H9 (cell line): ENCODE data around the gene LINS1. TPM values are rescaled to one million over a fixed set of nuclear protein-coding genes. Genes with fewer than 3 reads are reported as not detected.

Experiments
- DNase-seq: peaks from one replicate; pipeline ENCODE4 v3.0.0-alpha.2; 2017
- H2AFZ ChIP-seq: one replicate; pipeline ENCODE4 v1.6.1; 2013; ENCODE audit warnings: mild to moderate bottlenecking, low read length, control low read depth, moderate library complexity
- H2AK5ac ChIP-seq: 2 replicates; pipeline ENCODE4 v1.6.1; 2013; ENCODE audit warnings: low read length, control low read depth, mixed read lengths; ENCODE audit not compliant: insufficient read length
- H2BK120ac ChIP-seq: one replicate; pipeline ENCODE4 v1.6.1; 2013; ENCODE audit warnings: low read depth, mild to moderate bottlenecking, low read length, control low read depth, inconsistent platforms; ENCODE audit not compliant: poor library complexity, severe bottlenecking
- H2BK12ac ChIP-seq: 2 replicates; pipeline ENCODE4 v1.6.1; 2013; ENCODE audit warnings: low read length, control low read depth, mixed read lengths, low read depth; ENCODE audit not compliant: insufficient read length
- H2BK15ac ChIP-seq: 2 replicates; pipeline ENCODE4 v1.6.1; 2013; ENCODE audit warnings: low read depth, low read length, control low read depth
- H2BK20ac ChIP-seq: one replicate; pipeline ENCODE4 v1.6.1; 2013; ENCODE audit warnings: low read depth, mild to moderate bottlenecking, low read length, control low read depth, inconsistent platforms; ENCODE audit not compliant: poor library complexity, severe bottlenecking
- H2BK5ac ChIP-seq: 2 replicates; pipeline ENCODE4 v1.6.1; 2013; ENCODE audit warnings: low read length, control low read depth, mixed read lengths; ENCODE audit not compliant: insufficient read length
- H3K14ac ChIP-seq: 2 replicates; pipeline ENCODE4 v1.6.1; 2013; ENCODE audit warnings: low read length, control low read depth; ENCODE audit not compliant: insufficient read depth
- H3K18ac ChIP-seq: 2 replicates; pipeline ENCODE4 v1.6.1; 2013; ENCODE audit warnings: low read depth, mild to moderate bottlenecking, mixed read lengths, low read length, control low read depth; ENCODE audit not compliant: insufficient read length
- H3K23ac ChIP-seq: 2 replicates; pipeline ENCODE4 v1.6.1; 2013; ENCODE audit warnings: low read length, control low read depth, mixed read lengths, low read depth; ENCODE audit not compliant: insufficient read length
- H3K23me2 ChIP-seq: 2 replicates; pipeline ENCODE4 v1.6.1; 2013; ENCODE audit warnings: low read depth, mild to moderate bottlenecking, mixed read lengths, low read length, control low read depth; ENCODE audit not compliant: insufficient read length, poor library complexity, severe bottlenecking
- H3K27ac ChIP-seq: 2 replicates; pipeline ENCODE4 v1.5.1; 2013; ENCODE audit warnings: low read length, control low read depth, mixed read lengths, low read depth; ENCODE audit not compliant: insufficient read length
- H3K27me3 ChIP-seq: 2 replicates; pipeline ENCODE4 v1.6.1; 2013; ENCODE audit warnings: low read length, control low read depth, inconsistent platforms; ENCODE audit not compliant: insufficient read depth
- H3K4ac ChIP-seq: 2 replicates; pipeline ENCODE4 v1.6.1; 2013; ENCODE audit warnings: low read depth, mild to moderate bottlenecking, control low read depth, inconsistent platforms, low read length, moderate library complexity
- H3K4me1 ChIP-seq: 2 replicates; pipeline ENCODE4 v1.6.1; 2013; ENCODE audit warnings: low read length, control low read depth, inconsistent platforms; ENCODE audit not compliant: insufficient read depth
- H3K4me2 ChIP-seq: 2 replicates; pipeline ENCODE4 v1.6.1; 2013; ENCODE audit warnings: low read length, control low read depth, mixed read lengths; ENCODE audit not compliant: insufficient read length, insufficient read depth
- H3K56ac ChIP-seq: 2 replicates; pipeline ENCODE4 v1.6.1; 2013; ENCODE audit warnings: low read depth, mild to moderate bottlenecking, mixed read lengths, low read length, control low read depth; ENCODE audit not compliant: insufficient read length
- H3K79me1 ChIP-seq: 2 replicates; pipeline ENCODE4 v1.6.1; 2013; ENCODE audit warnings: low read depth, mild to moderate bottlenecking, moderate library complexity, low read length, control low read depth, inconsistent platforms; ENCODE audit not compliant: insufficient read depth, poor library complexity, severe bottlenecking
- H3K79me2 ChIP-seq: 2 replicates; pipeline ENCODE4 v1.6.1; 2013; ENCODE audit warnings: low read length, control low read depth, inconsistent platforms; ENCODE audit not compliant: insufficient read depth
- H3K9ac ChIP-seq: 2 replicates; pipeline ENCODE4 v1.6.1; 2013; ENCODE audit warnings: low read length, control low read depth, mixed read lengths; ENCODE audit not compliant: insufficient read length; ENCODE audit errors: extremely low read depth
- H3K9me3 ChIP-seq: one replicate; pipeline ENCODE4 v1.6.1; 2013; ENCODE audit warnings: low read depth, low read length, inconsistent platforms; ENCODE audit not compliant: control insufficient read depth
- H3T11ph ChIP-seq: one replicate; pipeline ENCODE4 v1.6.1; 2013; ENCODE audit warnings: mild to moderate bottlenecking, low read length, control low read depth, inconsistent platforms
- H4K20me1 ChIP-seq: one replicate; pipeline ENCODE4 v1.6.1; 2013; ENCODE audit not compliant: control insufficient read depth, insufficient read length, insufficient read depth
- H4K5ac ChIP-seq: 2 replicates; pipeline ENCODE4 v1.6.1; 2013; ENCODE audit warnings: low read depth, mild to moderate bottlenecking, mixed read lengths, low read length, control low read depth; ENCODE audit not compliant: insufficient read length
- H4K8ac ChIP-seq: replicated peaks from 2 replicates; pipeline ENCODE4 v1.6.1; 2013; ENCODE audit warnings: low read length, control low read depth, mixed read lengths, low read depth; ENCODE audit not compliant: insufficient read length
- H4K91ac ChIP-seq: 2 replicates; pipeline ENCODE4 v1.6.1; 2013; ENCODE audit warnings: low read depth, mild to moderate bottlenecking, moderate library complexity, mixed read lengths, low read length, control low read depth; ENCODE audit not compliant: insufficient read length
- H3K27ac Mint-ChIP-seq, 3 experiments: 2 replicates in 2 of 3; 3 replicates in 1 of 3; pipeline ENCODE4 v1.8.0; 2020 to 2021; ENCODE audit warnings: mixed read lengths in 3 of 3, mild to moderate bottlenecking in 1 of 3, moderate library complexity in 1 of 3
- H3K27me3 Mint-ChIP-seq: 2 replicates; pipeline ENCODE4 v1.8.0; 2021; ENCODE audit warnings: low read depth, mild to moderate bottlenecking, moderate library complexity, mixed read lengths
- H3K36me3 Mint-ChIP-seq, 3 experiments: 2 replicates in 2 of 3; 3 replicates in 1 of 3; pipeline ENCODE4 v1.8.0; 2020 to 2021; ENCODE audit warnings: low read depth in 3 of 3, mixed read lengths in 3 of 3; ENCODE audit not compliant: insufficient read depth in 1 of 3
- H3K4me1 Mint-ChIP-seq, 2 experiments: 2 replicates each; pipeline ENCODE4 v1.8.0; 2020; ENCODE audit warnings: mixed read lengths in 2 of 2
- H3K4me3 Mint-ChIP-seq, 2 experiments: 2 replicates in 1 of 2; 3 replicates in 1 of 2; pipeline ENCODE4 v1.8.0; 2020 to 2021; ENCODE audit warnings: mild to moderate bottlenecking in 2 of 2, mixed read lengths in 2 of 2, moderate library complexity in 1 of 2
- H3K9me3 Mint-ChIP-seq, 2 experiments: 2 replicates in 1 of 2; 3 replicates in 1 of 2; pipeline ENCODE4 v1.8.0; 2020; ENCODE audit warnings: mild to moderate bottlenecking in 2 of 2, mixed read lengths in 2 of 2, moderate library complexity in 1 of 2
- CTCF ChIP-seq: fragments of 200-600 bp; sonication (generic); conservative IDR thresholded peaks from 3 replicates; pipeline ENCODE4 v1.8.0; 2021; ENCODE audit warnings: antibody characterized with exemption, mild to moderate bottlenecking
- WGBS: extraction: QIAGEN DNeasy Blood & Tissue Kit; methylation state at CpG from one replicate; pipeline ENCODE4 v1.1.7; 2013; ENCODE audit warnings: missing lambda C conversion rate, low lambda C conversion rate, mixed read lengths; ENCODE audit not compliant: insufficient read length; ENCODE audit errors: extremely low coverage; 5-methylcytosine and 5-hydroxymethylcytosine counted together
- total RNA-seq: library from RNA; stranded (reverse); gene quantifications from 2 replicates; pipeline ENCODE4 v1.2.1, GENCODE V29; 2021

The LINS1 gene
- total RNA-seq, 1 experiment from 2014 or later, result 8.8 TPM

GRCh38 chr15:100650685-100651084 lies 48.7 kb upstream of the LINS1 start:
- Histone ChIP-seq H3T11ph (no peak overlapping the region), H3K4ac (no peak overlapping the region), H3K56ac (no peak overlapping the region), H3K9me3 (no peaks in the 10 kb centered on the region), H3K27ac (no peak overlapping the region), H3K23ac (no peak overlapping the region), H2AK5ac (no peak overlapping the region), H2BK120ac (no peak overlapping the region), H2BK5ac (no peak overlapping the region), H4K5ac (no peak overlapping the region), H3K4me1 (no peaks in the 10 kb centered on the region), H3K4me2 (no peak overlapping the region), H3K14ac (no peak overlapping the region), H2BK20ac (no peak overlapping the region), H3K79me2 (no peaks in the 10 kb centered on the region), H2AFZ (no peak overlapping the region), H3K23me2 (no peaks in the 10 kb centered on the region), H2BK12ac (no peak overlapping the region), H3K9ac (no peak overlapping the region), H3K18ac (no peak overlapping the region), H4K8ac (no peak overlapping the region), H4K20me1 (no peaks in the 10 kb centered on the region), H3K27me3 (no peaks in the 10 kb centered on the region), H4K91ac (no peak overlapping the region), H3K79me1 (no peaks in the 10 kb centered on the region), H2BK15ac (no peak overlapping the region)
- Mint-ChIP-seq H3K36me3 (no peaks in the 10 kb centered on the region; a peak in 1 of 7 replicates), H3K27me3 (no peaks in the 10 kb centered on the region), H3K4me3 (no peak overlapping the region), H3K4me1 (peaks cover 9 to 12% of the 10 kb centered on the region in 2 experiments), H3K9me3 (no peaks in the 10 kb centered on the region; a peak in 1 of 5 replicates), H3K27ac (no peak overlapping the region)
- TF ChIP-seq CTCF, result peak; percentile 63
- DNase-seq, result no peak
- no CpG with 5 or more reads among the region's 1 CpG for WGBS
